MM.1S (cell line): ENCODE measurements around the gene SEC22B.
"Not testable (repeated sequence)": the region's sequence is repeated elsewhere in the genome, so short reads cannot be mapped to it uniquely, and the experiment has no call there.

Experiments used
- DNase-seq: peaks from one replicate; pipeline ENCODE4 v3.0.0-alpha.2; 2015
- H2AFZ ChIP-seq: fragments of 300-600 bp; sonication (generic); 2 replicates; pipeline ENCODE4 v1.6.0; 2016; ENCODE audit warnings: antibody characterized with exemption, low read length
- H3F3A ChIP-seq: fragments of 300-600 bp; sonication (generic); 2 replicates; pipeline ENCODE4 v1.6.1; 2016; ENCODE audit warnings: mild to moderate bottlenecking, antibody characterized with exemption, low read length, moderate library complexity, mixed read lengths; ENCODE audit not compliant: insufficient read depth
- H3K27ac ChIP-seq: fragments of 300-600 bp; sonication (generic); 2 replicates; pipeline ENCODE4 v1.5.1; 2016; ENCODE audit warnings: mild to moderate bottlenecking, low read length
- H3K27me3 ChIP-seq: fragments of 300-600 bp; sonication (generic); replicated peaks from 2 replicates; pipeline ENCODE4 v1.6.0; 2016; ENCODE audit warnings: low read length; ENCODE audit not compliant: insufficient read depth
- H3K36me3 ChIP-seq: fragments of 300-600 bp; sonication (generic); replicated peaks from 2 replicates; pipeline ENCODE4 v1.6.1; 2016; ENCODE audit warnings: mild to moderate bottlenecking, low read length, mixed read lengths; ENCODE audit not compliant: insufficient read depth
- H3K4me1 ChIP-seq: fragments of 300-600 bp; sonication (generic); 2 replicates; pipeline ENCODE4 v1.6.1; 2016; ENCODE audit warnings: low read length, mixed read lengths
- H3K4me2 ChIP-seq: fragments of 300-600 bp; sonication (generic); 2 replicates; pipeline ENCODE4 v1.6.0; 2016; ENCODE audit warnings: low read depth, low read length
- H3K4me3 ChIP-seq: fragments of 300-600 bp; sonication (generic); 2 replicates; pipeline ENCODE4 v1.5.1; 2016; ENCODE audit warnings: low read length, mixed read lengths
- H3K79me2 ChIP-seq: fragments of 300-600 bp; sonication (generic); 2 replicates; pipeline ENCODE4 v1.6.1; 2016; ENCODE audit warnings: mixed run types, low read length, mixed read lengths
- H3K9ac ChIP-seq: fragments of 300-600 bp; sonication (generic); 2 replicates; pipeline ENCODE4 v1.6.1; 2016; ENCODE audit warnings: low read length, mixed read lengths
- H3K9me2 ChIP-seq: fragments of 300-600 bp; sonication (generic); replicated peaks from 2 replicates; pipeline ENCODE4 v1.6.1; 2016; ENCODE audit warnings: mild to moderate bottlenecking, low read length, mixed read lengths; ENCODE audit not compliant: insufficient read depth
- H3K9me3 ChIP-seq: fragments of 300-600 bp; sonication (generic); replicated peaks from 2 replicates; pipeline ENCODE4 v1.6.1; 2016; ENCODE audit warnings: mild to moderate bottlenecking, low read length, mixed read lengths; ENCODE audit not compliant: insufficient read depth
- H4K20me1 ChIP-seq: fragments of 300-600 bp; sonication (generic); 2 replicates; pipeline ENCODE4 v1.6.1; 2016; ENCODE audit warnings: mild to moderate bottlenecking, low read length, moderate library complexity, mixed read lengths; ENCODE audit not compliant: insufficient read depth
- CTCF ChIP-seq: fragments of 300-600 bp; sonication (generic); IDR thresholded peaks from 2 replicates; pipeline ENCODE4 v1.5.1; 2016; ENCODE audit warnings: antibody characterized with exemption, low read length, mixed read lengths
- EZH2 ChIP-seq: fragments of 300-600 bp; sonication (generic); optimal IDR thresholded peaks from 2 replicates; pipeline ENCODE3; 2017; ENCODE audit warnings: low read depth, mild to moderate bottlenecking, antibody characterized with exemption, low read length, mixed read lengths
- EZH2phosphoT487 ChIP-seq: fragments of 300-600 bp; sonication (generic); IDR thresholded peaks from 2 replicates; pipeline ENCODE4 v1.6.1; 2018; ENCODE audit warnings: antibody characterized with exemption, low read length

The SEC22B gene

GRCh38 chr1:120188626-120189025 lies 12.3 kb upstream of the SEC22B start:
- not testable (repeated sequence) for H3K4me2 ChIP-seq, H3K27ac ChIP-seq, H3K4me3 ChIP-seq, H3K79me2 ChIP-seq, H3K36me3 ChIP-seq, H3K4me1 ChIP-seq, H3K9me2 ChIP-seq, H3K27me3 ChIP-seq, H3K9me3 ChIP-seq, H3K9ac ChIP-seq, H4K20me1 ChIP-seq, H3F3A ChIP-seq, H2AFZ ChIP-seq, DNase-seq

GRCh38 chr1:120182176-120182707 lies 5.9 kb upstream of the SEC22B start:
- H3K4me1 ChIP-seq, H3K79me2 ChIP-seq, H3K9me3 ChIP-seq, H4K20me1 ChIP-seq, H3K27ac ChIP-seq, DNase-seq, H3F3A ChIP-seq, H3K4me2 ChIP-seq, H3K9ac ChIP-seq, H3K9me2 ChIP-seq, H3K4me3 ChIP-seq, H2AFZ ChIP-seq, H3K36me3 ChIP-seq, H3K27me3 ChIP-seq: not testable (repeated sequence)

- not testable (repeated sequence) for DNase-seq, H3K79me2 ChIP-seq, H3K27ac ChIP-seq, H4K20me1 ChIP-seq, H3K4me2 ChIP-seq, H3K4me3 ChIP-seq, H3K9me2 ChIP-seq, H3K9me3 ChIP-seq, H3K4me1 ChIP-seq, H3F3A ChIP-seq, H3K27me3 ChIP-seq, H3K36me3 ChIP-seq, H2AFZ ChIP-seq, H3K9ac ChIP-seq
Observed at GRCh38 chr1:120179811-120180690, 3.7 kb upstream of the SEC22B start.

- H3K79me2 ChIP-seq = peaks cover 10% of the 10 kb centered on the region
- no peak for TF ChIP-seq EZH2phosphoT487
- TF ChIP-seq CTCF = no peak
- no peak for TF ChIP-seq EZH2
- no peak overlapping the region for H2AFZ ChIP-seq
- H3K4me2 ChIP-seq = no peak overlapping the region
- no peaks in the 10 kb centered on the region for H3F3A ChIP-seq
- no peak overlapping the region for H3K4me3 ChIP-seq
- H3K9me2 ChIP-seq = no peaks in the 10 kb centered on the region
- H4K20me1 ChIP-seq = no peaks in the 10 kb centered on the region
- no peak overlapping the region for H3K27ac ChIP-seq
- no peaks in the 10 kb centered on the region for H3K4me1 ChIP-seq
- no peak overlapping the region for H3K9ac ChIP-seq
- DNase-seq = no peak
- no peaks in the 10 kb centered on the region for H3K36me3 ChIP-seq
- H3K9me3 ChIP-seq = no peaks in the 10 kb centered on the region
- H3K27me3 ChIP-seq = no peaks in the 10 kb centered on the region
Observed at GRCh38 chr1:120178799-120179756, 2.8 kb upstream of the SEC22B start.

GRCh38 chr1:120178058-120178457 lies 1.7 kb upstream of the SEC22B start:
- not testable (repeated sequence) for H3K36me3 ChIP-seq, H2AFZ ChIP-seq, H4K20me1 ChIP-seq, H3K4me2 ChIP-seq, DNase-seq, H3K27me3 ChIP-seq, H3K9me3 ChIP-seq, H3K27ac ChIP-seq, H3K9ac ChIP-seq, H3K9me2 ChIP-seq, H3K79me2 ChIP-seq, H3K4me1 ChIP-seq, H3F3A ChIP-seq, H3K4me3 ChIP-seq

- H3K27ac ChIP-seq = peak overlapping the region; percentile 73; the same call in 1 of the 2 replicates
Observed at GRCh38 chr1:120175688-120176087, 632 bp downstream of the SEC22B start.

More at GRCh38 chr1:120175688-120176087, 632 bp downstream of the SEC22B start:
- DNase-seq, H3K9me3 ChIP-seq, H3F3A ChIP-seq, H3K79me2 ChIP-seq, H4K20me1 ChIP-seq, H3K36me3 ChIP-seq, H3K9me2 ChIP-seq, H3K27me3 ChIP-seq, H3K4me1 ChIP-seq: not testable (repeated sequence)
- Histone ChIP-seq H3K4me3 (peak overlapping the region; percentile 90), H3K4me2 (peak overlapping the region; percentile 34; the same call in 1 of the 2 replicates), H2AFZ (peak overlapping the region; percentile 77), H3K9ac (peak overlapping the region; percentile 92)
